ENCODE measurements around the gene PTMA. TPM values are rescaled to one million over a fixed set of nuclear protein-coding genes. Genes with fewer than 3 reads are reported as not detected.
"Not testable (repeated sequence)": the region's sequence is repeated elsewhere in the genome, so short reads cannot be mapped to it uniquely, and the experiment has no call there.

Gene PTMA
- total RNA-seq, 1 donor, result 598 TPM

DNA sequence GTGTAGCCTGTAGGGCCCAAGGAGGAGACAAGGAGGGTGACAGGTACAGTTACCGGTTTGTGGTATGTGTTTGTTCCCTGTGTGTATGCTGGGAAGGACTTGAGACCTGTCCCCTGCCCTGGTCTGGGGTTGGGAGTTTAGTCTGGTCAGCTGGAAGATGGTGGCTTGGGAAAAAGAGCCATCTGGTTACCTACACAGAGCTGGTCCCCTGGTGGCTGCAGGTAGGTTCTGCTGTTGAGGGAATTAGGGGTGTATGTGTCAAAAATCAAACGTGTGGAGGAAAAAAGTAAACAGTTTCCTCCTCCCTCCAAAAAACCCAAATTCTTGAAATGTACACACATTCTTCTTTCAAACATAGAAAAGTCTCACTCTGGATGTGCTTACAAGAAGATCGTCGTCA lies 24.3 kb downstream of the PTMA start:
- DNase-seq (ENCODE audit: low read depth), result no peak
- H3K4me3 ChIP-seq (ENCODE audit: low read depth, low read length), result no peak overlapping the region
- TF ChIP-seq, protein P1, sequence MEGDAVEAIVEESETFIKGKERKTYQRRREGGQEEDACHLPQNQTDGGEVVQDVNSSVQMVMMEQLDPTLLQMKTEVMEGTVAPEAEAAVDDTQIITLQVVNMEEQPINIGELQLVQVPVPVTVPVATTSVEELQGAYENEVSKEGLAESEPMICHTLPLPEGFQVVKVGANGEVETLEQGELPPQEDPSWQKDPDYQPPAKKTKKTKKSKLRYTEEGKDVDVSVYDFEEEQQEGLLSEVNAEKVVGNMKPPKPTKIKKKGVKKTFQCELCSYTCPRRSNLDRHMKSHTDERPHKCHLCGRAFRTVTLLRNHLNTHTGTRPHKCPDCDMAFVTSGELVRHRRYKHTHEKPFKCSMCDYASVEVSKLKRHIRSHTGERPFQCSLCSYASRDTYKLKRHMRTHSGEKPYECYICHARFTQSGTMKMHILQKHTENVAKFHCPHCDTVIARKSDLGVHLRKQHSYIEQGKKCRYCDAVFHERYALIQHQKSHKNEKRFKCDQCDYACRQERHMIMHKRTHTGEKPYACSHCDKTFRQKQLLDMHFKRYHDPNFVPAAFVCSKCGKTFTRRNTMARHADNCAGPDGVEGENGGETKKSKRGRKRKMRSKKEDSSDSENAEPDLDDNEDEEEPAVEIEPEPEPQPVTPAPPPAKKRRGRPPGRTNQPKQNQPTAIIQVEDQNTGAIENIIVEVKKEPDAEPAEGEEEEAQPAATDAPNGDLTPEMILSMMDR (IDR thresholded peaks at IDR 0.05; ENCODE audit: insufficient read depth, low read depth, low read length), result no peak

DNA sequence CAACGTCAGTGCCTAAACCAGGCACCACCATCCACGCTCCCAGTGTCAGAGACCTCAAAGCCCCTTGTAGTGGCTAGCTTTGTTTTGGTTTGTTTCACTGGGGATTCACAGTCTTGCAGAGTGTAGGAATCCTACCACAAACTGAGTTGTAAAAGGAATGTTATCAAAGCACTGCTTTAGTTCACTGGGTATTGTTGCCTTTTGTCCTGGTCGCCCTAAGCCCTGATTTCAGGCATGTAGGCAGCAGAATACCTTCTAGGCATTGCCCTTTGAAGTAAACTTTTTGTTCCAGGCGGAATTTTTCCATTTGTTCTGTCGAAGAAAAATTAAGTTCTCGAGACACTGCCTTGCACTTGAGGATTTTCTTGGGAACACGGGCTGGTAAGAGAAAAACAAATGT lies 29.4 kb downstream of the PTMA start:
- TF ChIP-seq, protein P1 (IDR thresholded peaks at IDR 0.05; ENCODE audit: insufficient read depth, low read depth, low read length), result no peak
- no peak for DNase-seq (ENCODE audit: low read depth)
- H3K4me3 ChIP-seq (ENCODE audit: low read depth, low read length), result no peak overlapping the region

DNA sequence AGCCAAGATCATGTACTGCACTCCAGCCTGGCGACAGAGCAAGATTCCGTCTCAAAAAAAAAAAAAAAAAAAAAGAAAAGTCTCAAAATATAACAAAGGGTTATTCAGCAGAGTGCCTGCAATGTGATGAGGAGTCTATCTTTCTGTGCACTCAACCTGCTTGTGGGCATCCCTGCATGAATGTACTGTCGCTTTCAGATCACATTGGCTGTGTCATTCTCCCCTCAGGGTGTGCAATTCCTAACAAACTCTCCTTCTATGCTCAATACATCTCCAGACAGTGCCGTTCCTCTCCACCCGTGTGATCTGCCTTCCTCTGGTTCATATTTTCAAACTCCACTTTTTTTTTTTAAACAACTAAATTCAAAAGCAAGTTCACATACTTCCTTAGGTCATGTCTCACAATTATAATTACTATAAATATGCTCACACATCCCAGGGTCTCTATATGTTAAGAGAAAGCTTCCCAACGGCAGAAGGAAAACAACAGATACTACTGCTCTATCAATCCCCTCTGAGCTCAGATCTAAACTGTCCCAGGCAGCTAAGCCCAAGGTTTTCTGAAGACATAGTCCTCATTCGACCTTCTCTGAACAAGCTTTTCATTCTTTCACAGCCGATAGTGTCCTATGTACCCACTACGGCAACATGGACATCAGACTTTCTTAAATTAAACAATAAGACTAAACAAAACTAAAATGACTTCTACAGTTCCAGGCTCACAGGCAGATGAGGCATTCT lies 35.2 kb downstream of the PTMA start:
- TF ChIP-seq, protein P1 (IDR thresholded peaks at IDR 0.05; ENCODE audit: insufficient read depth, low read depth, low read length), result no peak
- no peak overlapping the region for H3K4me3 ChIP-seq (ENCODE audit: low read depth, low read length)
- DNase-seq (ENCODE audit: low read depth), result no peak

DNA sequence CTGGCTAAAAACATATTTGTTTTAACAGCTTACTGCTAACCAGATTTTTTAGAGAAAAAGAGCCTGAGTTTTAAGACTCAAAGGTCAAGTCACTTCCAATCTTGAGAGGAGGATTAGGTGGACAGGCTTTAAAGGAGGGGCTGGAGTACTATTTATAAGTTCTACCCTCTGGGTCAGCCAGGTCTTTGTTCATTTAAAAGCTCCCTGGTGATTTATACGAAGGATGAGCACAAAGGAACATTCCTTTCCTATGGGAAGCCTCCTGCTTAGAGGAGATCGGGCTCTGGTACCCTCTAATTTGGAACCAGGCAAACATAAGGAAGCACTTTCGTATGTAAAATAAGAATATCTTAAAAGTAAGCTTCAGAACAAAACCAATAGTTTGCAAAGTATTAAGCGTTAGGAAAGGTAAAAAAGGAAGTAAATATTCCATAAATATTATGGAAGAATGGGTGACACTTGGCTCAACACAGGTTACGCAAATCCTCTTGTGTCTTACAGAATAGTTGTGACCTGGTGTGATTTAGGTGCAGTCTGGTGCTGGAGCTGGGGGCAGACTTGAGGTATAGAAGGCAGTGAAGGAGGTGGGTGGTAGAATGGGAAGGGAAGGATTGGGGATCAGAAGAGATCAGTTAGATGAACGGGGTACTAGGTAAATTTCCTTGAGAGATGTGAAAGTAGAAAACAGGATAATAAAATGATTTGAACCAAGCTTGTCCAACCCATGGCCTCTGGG lies 37.1 kb downstream of the PTMA start:
- TF ChIP-seq, protein P1 (IDR thresholded peaks at IDR 0.05; ENCODE audit: insufficient read depth, low read depth, low read length), result no peak
- no peak for DNase-seq (ENCODE audit: low read depth)
- no peak overlapping the region for H3K4me3 ChIP-seq (ENCODE audit: low read depth, low read length)

DNA sequence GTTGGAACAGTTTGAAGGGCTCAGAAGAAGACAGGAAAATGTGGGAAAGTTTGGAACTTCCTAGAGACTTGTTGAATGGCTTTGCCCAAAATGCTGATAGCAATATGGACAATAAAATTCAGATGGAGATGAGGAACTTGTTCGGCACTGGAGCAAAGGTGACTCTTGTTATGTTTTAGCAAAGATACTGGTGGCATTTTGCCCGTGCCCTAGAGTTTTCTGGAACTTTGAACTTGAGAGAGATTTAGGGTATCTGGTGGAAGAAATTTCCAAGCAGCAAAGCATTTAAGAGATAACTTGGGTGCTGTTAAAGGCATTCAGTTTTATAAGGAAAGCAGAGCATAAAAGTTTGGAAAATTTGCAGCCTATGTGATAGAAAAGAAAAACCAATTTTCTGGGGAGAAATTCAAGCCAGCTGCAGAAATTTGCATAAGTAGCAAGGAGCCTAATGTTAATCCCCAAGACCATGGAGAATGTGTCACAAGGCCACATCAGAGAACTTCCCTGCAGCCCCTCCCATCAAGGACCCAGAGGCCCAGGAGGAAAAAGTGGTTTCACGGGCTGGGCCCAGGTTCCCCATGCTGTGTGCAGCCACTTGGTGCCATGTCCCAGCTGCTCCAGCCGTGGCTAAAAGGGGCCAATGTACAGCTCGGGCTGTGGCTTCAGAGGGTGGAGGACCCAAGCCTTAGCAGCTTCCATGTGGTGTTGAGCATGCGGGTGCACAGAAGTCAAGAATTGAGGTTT lies 40.0 kb downstream of the PTMA start:
- not testable (repeated sequence) for DNase-seq (ENCODE audit: low read depth); H3K4me3 ChIP-seq (ENCODE audit: low read depth, low read length)

DNA sequence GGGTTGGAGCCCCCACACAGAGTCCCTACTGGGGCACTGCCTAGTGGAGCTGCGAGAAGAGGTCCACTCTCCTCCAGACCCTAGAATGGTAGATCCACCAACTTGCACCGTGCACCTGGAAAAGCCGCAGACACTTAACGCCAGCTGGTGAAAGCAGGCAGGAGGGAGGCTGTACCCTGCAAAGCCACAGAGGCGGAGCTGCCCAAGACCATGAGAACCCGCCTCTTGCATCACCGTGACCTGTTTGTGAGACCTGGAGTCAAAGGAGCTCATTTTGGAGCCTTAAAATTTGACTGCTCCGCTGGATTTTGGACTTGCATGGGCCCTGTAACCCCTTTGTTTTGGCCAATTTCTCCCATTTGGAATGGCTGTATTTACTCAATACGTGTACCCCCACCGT lies 40.7 kb downstream of the PTMA start:
- H3K4me3 ChIP-seq (ENCODE audit: low read depth, low read length); DNase-seq (ENCODE audit: low read depth): not testable (repeated sequence)

DNA sequence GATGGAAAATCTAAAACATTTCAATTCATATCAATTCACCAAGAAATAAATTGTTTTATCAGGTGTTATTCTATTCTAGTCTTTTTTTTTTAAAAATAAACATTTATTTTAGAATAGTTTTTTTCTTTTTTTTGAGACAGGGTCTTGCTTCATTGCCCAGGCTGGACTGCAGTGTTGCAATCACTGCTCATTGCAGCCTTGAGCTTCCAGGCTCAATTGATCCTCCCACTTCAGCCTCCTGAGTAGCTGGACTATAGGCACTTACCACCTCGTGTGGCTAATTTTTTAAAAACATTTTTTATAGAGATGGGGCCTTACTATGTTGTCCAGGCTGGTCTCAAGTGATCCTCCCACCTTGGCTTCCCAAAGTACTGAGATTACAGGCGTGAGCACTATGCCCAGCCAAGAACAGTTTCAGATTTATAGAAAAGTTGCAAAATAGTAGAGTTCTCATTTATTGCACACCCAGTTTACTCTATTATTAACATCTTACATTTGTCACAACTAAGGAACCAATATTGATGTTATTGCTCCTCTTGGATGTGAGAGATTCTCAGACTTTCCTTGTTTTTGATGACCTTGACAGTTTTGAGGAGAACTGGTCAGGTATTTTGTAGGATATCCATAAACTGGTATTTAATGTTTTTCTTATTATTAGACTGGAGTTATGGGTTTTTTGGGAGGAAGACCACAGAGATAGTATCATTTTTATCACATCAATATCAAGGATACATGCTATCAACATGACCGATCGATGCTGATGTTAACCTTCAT lies 42.9 kb downstream of the PTMA start:
- DNase-seq (ENCODE audit: low read depth), result no peak
- TF ChIP-seq, protein P1 (IDR thresholded peaks at IDR 0.05; ENCODE audit: insufficient read depth, low read depth, low read length), result no peak
- no peak overlapping the region for H3K4me3 ChIP-seq (ENCODE audit: low read depth, low read length)

Data from fibroblast of villous mesenchyme (primary cell).